Measurements from ENCODE around the gene GLYATL3.
"Not testable (repeated sequence)": the region's sequence is repeated elsewhere in the genome, so short reads cannot be mapped to it uniquely, and the experiment has no call there.

GRCh38 chr6:49483380-49483779, 16.3 kb upstream of the GLYATL3 start:
- not testable (repeated sequence) for TF ChIP-seq EZH2 (IDR thresholded peaks at IDR 0.05); POLR2AphosphoS5 (IDR thresholded peaks at IDR 0.05; ENCODE audit: borderline replicate concordance, low read depth, low read length); FOXP2 (optimal IDR thresholded peaks at IDR 0.05; ENCODE audit: control extremely low read depth, extremely low read length, insufficient read depth)
